Neural cell (in vitro differentiated cells): ENCODE data around the gene PIAS1. TPM values are rescaled to one million over a fixed set of nuclear protein-coding genes. Genes with fewer than 3 reads are reported as not detected.

Experiments used
- H2AFZ ChIP-seq: fragments of 200-600, 300-800 bp; sonication (generic), shearing (Covaris generic); 2 replicates; pipeline ENCODE4 v1.6.0; 2014; ENCODE audit warnings: low read depth, mild to moderate bottlenecking, antibody characterized with exemption, low read length, moderate library complexity
- H3F3A ChIP-seq: fragments of 200-600 bp; shearing (Covaris generic); 2 replicates; pipeline ENCODE4 v1.6.1; 2016; ENCODE audit warnings: mild to moderate bottlenecking, moderate library complexity, mixed read lengths, antibody characterized with exemption, low read length; ENCODE audit not compliant: insufficient read depth, poor library complexity, severe bottlenecking
- H3K27ac ChIP-seq: fragments of 200-600, 300-800 bp; sonication (generic), shearing (Covaris generic); 2 replicates; pipeline ENCODE4 v1.5.1; 2014; ENCODE audit warnings: mild to moderate bottlenecking, low read length, moderate library complexity
- H3K27me3 ChIP-seq: fragments of 300-800, 200-600 bp; sonication (generic), shearing (Covaris generic); 2 replicates; pipeline ENCODE4 v1.6.0; 2014; ENCODE audit warnings: mild to moderate bottlenecking, low read depth, low read length, moderate library complexity; ENCODE audit not compliant: insufficient read depth
- H3K36me3 ChIP-seq: fragments of 300-800, 200-600 bp; sonication (generic), shearing (Covaris generic); 2 replicates; pipeline ENCODE4 v1.5.1; 2014; ENCODE audit warnings: mild to moderate bottlenecking, antibody characterized with exemption, low read length, moderate library complexity; ENCODE audit not compliant: insufficient read depth
- H3K4me2 ChIP-seq: fragments of 300-800, 200-600 bp; sonication (generic), shearing (Covaris generic); 2 replicates; pipeline ENCODE4 v1.6.0; 2014; ENCODE audit warnings: mild to moderate bottlenecking, low read length
- H3K4me3 ChIP-seq: fragments of 300-800, 200-600 bp; sonication (generic), shearing (Covaris generic); 2 replicates; pipeline ENCODE4 v1.5.1; 2014; ENCODE audit warnings: mild to moderate bottlenecking, low read length, moderate library complexity
- H3K79me2 ChIP-seq: fragments of 200-600 bp; shearing (Covaris generic); replicated peaks from 2 replicates; pipeline ENCODE4 v1.6.0; 2014; ENCODE audit warnings: mild to moderate bottlenecking, low read length, moderate library complexity; ENCODE audit not compliant: insufficient read depth
- H3K9ac ChIP-seq: fragments of 300-800, 200-600 bp; sonication (generic), shearing (Covaris generic); 2 replicates; pipeline ENCODE4 v1.6.1; 2016; ENCODE audit warnings: mild to moderate bottlenecking, low read length, mixed read lengths
- H3K9me2 ChIP-seq: fragments of 200-600 bp; shearing (Covaris generic); 2 replicates; pipeline ENCODE4 v1.6.1; 2016; ENCODE audit warnings: mild to moderate bottlenecking, low read length, mixed read lengths; ENCODE audit not compliant: insufficient read depth
- H3K9me3 ChIP-seq: fragments of 200-600, 300-800 bp; sonication (generic), shearing (Covaris generic); 2 replicates; pipeline ENCODE4 v1.6.1; 2016; ENCODE audit warnings: mild to moderate bottlenecking, mixed run types, low read length, moderate library complexity, mixed read lengths
- H4K20me1 ChIP-seq: fragments of 200-600 bp; shearing (Covaris generic); 2 replicates; pipeline ENCODE4 v1.6.1; 2016; ENCODE audit warnings: mild to moderate bottlenecking, mixed run types; ENCODE audit not compliant: insufficient read depth
- EP300 ChIP-seq: fragments of 450-650 bp; conservative IDR thresholded peaks from 2 replicates; pipeline ENCODE4 v1.6.1; 2014; ENCODE audit warnings: antibody characterized with exemption, mild to moderate bottlenecking, moderate library complexity; ENCODE audit not compliant: poor library complexity, severe bottlenecking
- EZH2 ChIP-seq: fragments of 200-600, 300-800 bp; shearing (Covaris generic), sonication (generic); IDR thresholded peaks from 2 replicates; pipeline ENCODE4 v1.6.1; 2014; ENCODE audit warnings: antibody characterized with exemption, low read length, borderline replicate concordance, mild to moderate bottlenecking; ENCODE audit not compliant: insufficient read depth, poor library complexity, severe bottlenecking
- MXI1 ChIP-seq: fragments of 450-650 bp; conservative IDR thresholded peaks from 2 replicates; pipeline ENCODE4 v1.6.1; 2014; ENCODE audit warnings: antibody characterized with exemption, mild to moderate bottlenecking; ENCODE audit not compliant: poor library complexity, severe bottlenecking
- POLR2AphosphoS5 ChIP-seq: IDR thresholded peaks from 2 replicates; pipeline ENCODE4 v1.6.1; 2012
- RAD21 ChIP-seq: fragments of 450-650 bp; conservative IDR thresholded peaks from 2 replicates; pipeline ENCODE4 v1.6.1; 2014; ENCODE audit warnings: antibody characterized with exemption, mild to moderate bottlenecking, moderate library complexity
- REST ChIP-seq: IDR thresholded peaks from 2 replicates; pipeline ENCODE4 v1.6.1; 2012; ENCODE audit warnings: borderline replicate concordance
- SMC3 ChIP-seq: fragments of 450-650 bp; conservative IDR thresholded peaks from 2 replicates; pipeline ENCODE4 v1.6.1; 2014; ENCODE audit warnings: antibody characterized with exemption, mild to moderate bottlenecking, moderate library complexity; ENCODE audit not compliant: poor library complexity
- TAF1 ChIP-seq: IDR thresholded peaks from 2 replicates; pipeline ENCODE4 v1.6.1; 2012; ENCODE audit warnings: low read depth
- polyA plus RNA-seq: library from polyadenylated mRNA; depleted of rRNA; stranded (reverse); fragments of >200 nt; gene quantifications from 2 replicates; pipeline ENCODE4 v1.2.3, GENCODE V29; 2014
- TF ChIP-seq, protein P1 (sequence below): fragments of 450-650 bp; IDR thresholded peaks from 2 replicates; pipeline ENCODE4 v1.5.1; 2014; ENCODE audit warnings: antibody characterized with exemption, mild to moderate bottlenecking, moderate library complexity; ENCODE audit not compliant: poor library complexity, severe bottlenecking

Gene PIAS1
- polyA plus RNA-seq, 1 donor from 2014 or later: 14.3 TPM

GRCh38 chr15:68040144-68040543 lies 14.0 kb upstream of the PIAS1 start:
- no peak overlapping the region for H3K27ac ChIP-seq
- H3K9me2 ChIP-seq: no peaks in the 10 kb centered on the region
- no peaks in the 10 kb centered on the region for H3K27me3 ChIP-seq
- TF ChIP-seq RAD21 (no peak), EZH2 (no peak), EP300 (no peak), TAF1 (no peak), REST (no peak), SMC3 (no peak), POLR2AphosphoS5 (no peak), MXI1 (no peak)
- TF ChIP-seq, protein P1, sequence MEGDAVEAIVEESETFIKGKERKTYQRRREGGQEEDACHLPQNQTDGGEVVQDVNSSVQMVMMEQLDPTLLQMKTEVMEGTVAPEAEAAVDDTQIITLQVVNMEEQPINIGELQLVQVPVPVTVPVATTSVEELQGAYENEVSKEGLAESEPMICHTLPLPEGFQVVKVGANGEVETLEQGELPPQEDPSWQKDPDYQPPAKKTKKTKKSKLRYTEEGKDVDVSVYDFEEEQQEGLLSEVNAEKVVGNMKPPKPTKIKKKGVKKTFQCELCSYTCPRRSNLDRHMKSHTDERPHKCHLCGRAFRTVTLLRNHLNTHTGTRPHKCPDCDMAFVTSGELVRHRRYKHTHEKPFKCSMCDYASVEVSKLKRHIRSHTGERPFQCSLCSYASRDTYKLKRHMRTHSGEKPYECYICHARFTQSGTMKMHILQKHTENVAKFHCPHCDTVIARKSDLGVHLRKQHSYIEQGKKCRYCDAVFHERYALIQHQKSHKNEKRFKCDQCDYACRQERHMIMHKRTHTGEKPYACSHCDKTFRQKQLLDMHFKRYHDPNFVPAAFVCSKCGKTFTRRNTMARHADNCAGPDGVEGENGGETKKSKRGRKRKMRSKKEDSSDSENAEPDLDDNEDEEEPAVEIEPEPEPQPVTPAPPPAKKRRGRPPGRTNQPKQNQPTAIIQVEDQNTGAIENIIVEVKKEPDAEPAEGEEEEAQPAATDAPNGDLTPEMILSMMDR: no peak
- H4K20me1 ChIP-seq: no peaks in the 10 kb centered on the region
- H3K9ac ChIP-seq: no peak overlapping the region
- H3K4me3 ChIP-seq: no peak overlapping the region
- no peaks in the 10 kb centered on the region for H3F3A ChIP-seq
- no peak overlapping the region for H2AFZ ChIP-seq
- H3K9me3 ChIP-seq: peaks cover 4% of the 10 kb centered on the region
- H3K4me2 ChIP-seq: no peak overlapping the region
- H3K79me2 ChIP-seq: no peaks in the 10 kb centered on the region
- no peaks in the 10 kb centered on the region for H3K36me3 ChIP-seq

- H3K36me3 ChIP-seq: no peaks in the 10 kb centered on the region
- H3K9me2 ChIP-seq: no peaks in the 10 kb centered on the region
- H3K4me2 ChIP-seq: no peak overlapping the region
- H3K9me3 ChIP-seq: peaks cover 4% of the 10 kb centered on the region
- no peaks in the 10 kb centered on the region for H3K27me3 ChIP-seq
- no peaks in the 10 kb centered on the region for H3F3A ChIP-seq
- H3K4me3 ChIP-seq: no peak overlapping the region
- H3K9ac ChIP-seq: no peak overlapping the region
- H3K79me2 ChIP-seq: no peaks in the 10 kb centered on the region
- TF ChIP-seq RAD21: no peak
- no peak for TF ChIP-seq POLR2AphosphoS5
- no peak for TF ChIP-seq TAF1
- no peak for TF ChIP-seq SMC3
- TF ChIP-seq REST: no peak
- TF ChIP-seq, protein P1: no peak
- TF ChIP-seq EP300: no peak
- TF ChIP-seq EZH2: no peak
- no peak for TF ChIP-seq MXI1
- H3K27ac ChIP-seq: no peak overlapping the region
- no peaks in the 10 kb centered on the region for H4K20me1 ChIP-seq
- H2AFZ ChIP-seq: no peak overlapping the region
Observed at GRCh38 chr15:68042156-68042854, 11.8 kb upstream of the PIAS1 start.
